HG03432 (cell line): ENCODE measurements around the gene RAB9B.
"Not testable (repeated sequence)": the region's sequence is repeated elsewhere in the genome, so short reads cannot be mapped to it uniquely, and the experiment has no call there.

Experiments
- ATAC-seq: cut with Tn5 transposase; IDR thresholded peaks from one replicate; pipeline ENCODE4 v1.9.1; 2021; ENCODE audit warnings: mild to moderate bottlenecking, moderate library complexity; ENCODE audit not compliant: unreplicated experiment

The RAB9B gene, protein sequence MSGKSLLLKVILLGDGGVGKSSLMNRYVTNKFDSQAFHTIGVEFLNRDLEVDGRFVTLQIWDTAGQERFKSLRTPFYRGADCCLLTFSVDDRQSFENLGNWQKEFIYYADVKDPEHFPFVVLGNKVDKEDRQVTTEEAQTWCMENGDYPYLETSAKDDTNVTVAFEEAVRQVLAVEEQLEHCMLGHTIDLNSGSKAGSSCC

DNA sequence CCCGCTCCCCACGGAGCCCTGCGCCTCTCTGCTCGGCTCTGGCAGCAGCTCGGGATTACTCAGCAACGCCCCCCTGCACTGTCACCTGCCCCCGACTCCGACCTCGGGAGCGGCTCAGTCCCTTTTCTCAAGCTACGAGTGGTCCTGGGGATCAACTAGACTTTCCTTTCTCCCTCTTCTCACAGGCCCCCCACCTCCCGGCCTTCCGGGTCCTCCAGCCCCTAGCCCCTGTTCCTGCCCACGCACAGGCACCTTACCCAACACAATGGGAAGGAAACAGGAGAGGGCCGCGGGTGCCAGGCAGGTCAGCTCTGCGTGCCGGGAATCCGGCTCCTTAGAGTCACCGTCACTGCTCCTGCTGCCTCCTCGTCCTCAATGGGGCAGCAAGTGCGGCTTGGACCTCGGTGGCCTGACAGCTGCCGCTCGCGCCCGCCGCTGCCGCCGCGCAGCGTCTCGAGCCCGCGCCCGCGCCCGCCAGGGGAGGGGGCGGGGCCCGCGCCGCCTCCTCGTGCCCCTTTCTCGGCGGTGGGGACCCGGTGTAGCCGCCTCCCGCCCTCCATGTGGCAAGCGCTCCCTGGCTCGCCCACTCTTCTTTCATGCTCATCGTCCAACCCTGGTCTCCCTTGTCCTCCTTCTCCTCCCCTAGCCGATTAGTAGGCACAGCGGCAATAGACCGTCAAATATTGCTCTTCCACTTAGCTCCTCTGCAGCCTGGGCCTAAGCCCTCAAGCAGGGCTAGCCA is at the start of gene RAB9B:
Gene RAB9B (minus strand): TSS at position 455 of the 742 bp plus-strand sequence. CDS start 6,473 bp downstream, outside the sequence.
- ATAC-seq: peak; percentile 96

DNA sequence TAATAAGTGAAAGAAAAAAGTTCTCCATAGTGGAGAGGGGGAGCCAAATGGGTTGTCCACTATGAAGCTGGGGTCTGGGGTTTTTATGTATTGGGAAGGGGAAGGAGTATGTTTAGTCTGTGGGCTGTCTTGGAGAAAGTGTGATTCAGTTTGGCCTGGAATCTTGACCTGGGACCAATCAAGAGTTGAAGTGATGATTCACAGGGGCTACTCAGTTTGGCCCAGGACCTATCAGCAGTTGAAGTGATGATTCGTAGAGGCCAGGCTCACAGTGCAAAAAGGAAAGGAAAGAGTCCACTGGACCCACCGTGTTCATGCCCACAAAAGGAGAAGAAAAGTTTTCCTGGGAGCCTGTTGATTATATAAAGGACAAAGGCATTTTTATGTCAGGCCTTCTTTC is 47.3 kb upstream of the RAB9B start:
- no peak for ATAC-seq

DNA sequence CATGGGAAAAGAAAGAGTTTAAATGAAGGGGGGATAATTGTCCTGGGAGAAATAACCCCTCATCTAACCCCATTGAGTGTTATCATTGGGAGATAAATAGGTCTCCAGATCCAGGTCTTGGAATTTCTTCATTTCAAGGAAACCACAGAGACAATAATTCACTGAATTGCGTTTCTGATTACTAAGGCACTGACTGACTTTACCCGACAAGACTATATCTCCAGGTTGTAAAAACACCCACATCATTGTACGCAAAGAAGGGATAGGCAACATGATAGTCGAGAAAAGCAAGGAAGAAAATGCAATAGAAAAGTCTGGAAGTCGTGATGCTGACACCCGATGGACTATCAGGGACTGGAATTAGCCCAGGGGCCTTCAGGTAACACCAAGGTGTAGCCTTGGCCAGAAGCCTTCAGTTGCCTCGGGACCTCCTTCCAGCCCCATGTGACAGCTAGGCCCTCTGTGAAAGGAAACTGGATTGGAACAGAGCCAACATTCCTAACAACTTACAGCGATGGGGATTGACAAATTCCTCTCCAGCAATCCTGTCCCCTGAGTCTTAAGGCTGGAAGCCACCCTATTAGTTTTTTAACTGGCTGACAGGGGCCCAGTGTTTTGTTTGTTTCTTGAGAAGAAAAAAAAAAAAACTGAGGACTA is 46.5 kb upstream of the RAB9B start:
- no peak for ATAC-seq

DNA sequence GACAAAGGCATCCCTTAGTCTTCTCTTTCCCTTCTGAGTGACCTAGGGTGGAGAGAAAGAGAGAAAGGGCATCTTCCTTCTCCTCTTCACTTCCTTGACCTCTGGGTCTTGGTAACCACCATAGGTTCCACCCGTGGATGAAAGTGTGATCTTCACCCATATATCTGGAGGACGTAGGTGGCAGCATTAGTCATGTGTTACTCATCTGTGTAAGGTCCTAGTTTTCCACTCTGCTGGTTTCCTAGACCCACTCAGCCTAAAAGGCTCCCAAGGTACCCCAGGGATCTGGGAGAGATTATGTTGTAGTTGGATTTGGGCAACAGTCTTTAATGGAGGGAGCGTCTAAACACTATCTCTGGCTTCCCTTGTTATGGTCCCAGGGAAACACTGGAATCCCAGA is 45.5 kb upstream of the RAB9B start:
- ATAC-seq: no peak

DNA sequence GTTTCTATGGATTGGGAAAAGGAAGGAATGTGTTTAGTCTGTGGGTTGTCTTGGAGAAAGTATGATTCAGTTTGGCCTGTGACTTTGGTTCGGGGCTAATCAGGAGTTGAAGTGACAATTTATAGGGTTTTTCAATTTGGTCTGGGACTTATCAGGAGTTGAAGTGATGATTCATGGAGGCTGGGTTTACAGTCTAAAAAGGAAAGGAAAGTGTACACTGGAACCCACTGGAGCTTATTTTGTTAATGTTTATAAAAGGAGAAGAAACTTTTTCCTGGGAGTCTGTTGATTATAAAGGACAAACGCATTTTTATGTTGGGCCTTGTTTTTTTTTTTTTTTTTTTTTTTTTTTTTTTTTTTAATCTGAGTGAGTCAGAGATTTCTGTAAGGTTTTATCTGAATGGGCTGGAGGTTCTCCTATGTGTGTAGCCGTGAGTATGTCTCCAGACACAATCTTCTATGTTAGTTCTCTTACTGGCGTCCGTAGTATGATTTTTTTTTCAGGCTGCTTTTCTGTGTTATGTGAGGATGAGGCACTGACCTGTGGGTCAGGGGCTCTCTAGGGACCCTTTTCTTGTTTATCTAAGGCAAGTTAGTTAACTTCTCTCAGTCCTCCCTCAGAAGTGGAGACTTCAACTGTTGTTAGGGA is 33.0 kb upstream of the RAB9B start:
- ATAC-seq: no peak

DNA sequence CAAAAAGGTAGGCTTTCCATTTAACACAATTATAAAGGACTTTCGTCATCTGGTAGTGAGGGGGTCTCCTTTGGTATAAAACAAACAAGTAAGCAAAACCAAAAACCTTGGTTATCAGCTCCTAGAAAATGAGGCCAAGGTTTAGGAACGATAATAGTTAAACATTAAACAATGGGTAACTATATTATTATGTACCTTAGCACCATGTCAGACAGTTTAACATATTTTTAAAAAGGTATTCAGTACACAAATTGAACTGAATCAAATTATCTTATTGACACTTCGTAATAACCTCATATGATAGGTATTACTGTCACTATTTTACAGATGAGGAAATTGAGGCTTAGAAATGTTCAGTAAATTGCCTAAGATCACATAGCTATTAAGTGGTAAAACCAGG is 32.1 kb upstream of the RAB9B start:
- ATAC-seq: no peak

DNA sequence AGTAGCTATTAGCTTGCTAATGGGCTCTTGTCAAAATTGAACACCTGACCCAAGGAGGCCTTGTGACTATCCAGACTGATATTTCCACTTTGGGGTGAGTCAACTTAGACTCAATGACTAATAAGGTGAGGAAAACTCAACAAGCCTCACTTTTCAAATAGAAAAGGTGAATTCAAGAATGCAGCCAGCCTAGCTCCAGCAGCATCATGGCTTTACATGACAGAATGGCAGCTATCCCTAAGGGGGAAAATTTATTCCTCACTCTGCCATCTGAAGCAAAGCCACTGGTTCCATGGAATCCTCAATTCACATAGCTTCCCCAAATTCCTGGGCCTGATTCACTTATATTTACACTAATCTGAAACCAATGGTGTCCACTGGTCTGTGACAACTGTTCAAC is 29.1 kb upstream of the RAB9B start:
- ATAC-seq: no peak

DNA sequence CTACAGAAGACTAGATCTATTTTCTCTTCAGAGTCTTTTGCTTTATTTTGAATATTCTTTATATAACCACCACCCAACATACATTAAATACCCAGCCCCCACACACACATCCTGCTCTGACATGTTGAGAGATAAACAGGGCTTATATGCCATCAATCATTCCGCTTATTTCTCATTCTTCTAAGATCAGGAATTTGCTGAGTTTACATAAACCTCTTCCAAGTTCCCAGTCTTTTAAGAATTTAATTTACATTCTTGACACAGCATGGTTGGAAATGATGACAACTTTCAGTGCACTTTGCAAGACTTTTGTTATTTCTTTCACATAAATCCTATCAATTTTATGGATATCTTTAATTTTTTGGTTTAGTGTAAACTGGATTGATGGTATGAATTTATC is 17.5 kb upstream of the RAB9B start:
- no peak for ATAC-seq

DNA sequence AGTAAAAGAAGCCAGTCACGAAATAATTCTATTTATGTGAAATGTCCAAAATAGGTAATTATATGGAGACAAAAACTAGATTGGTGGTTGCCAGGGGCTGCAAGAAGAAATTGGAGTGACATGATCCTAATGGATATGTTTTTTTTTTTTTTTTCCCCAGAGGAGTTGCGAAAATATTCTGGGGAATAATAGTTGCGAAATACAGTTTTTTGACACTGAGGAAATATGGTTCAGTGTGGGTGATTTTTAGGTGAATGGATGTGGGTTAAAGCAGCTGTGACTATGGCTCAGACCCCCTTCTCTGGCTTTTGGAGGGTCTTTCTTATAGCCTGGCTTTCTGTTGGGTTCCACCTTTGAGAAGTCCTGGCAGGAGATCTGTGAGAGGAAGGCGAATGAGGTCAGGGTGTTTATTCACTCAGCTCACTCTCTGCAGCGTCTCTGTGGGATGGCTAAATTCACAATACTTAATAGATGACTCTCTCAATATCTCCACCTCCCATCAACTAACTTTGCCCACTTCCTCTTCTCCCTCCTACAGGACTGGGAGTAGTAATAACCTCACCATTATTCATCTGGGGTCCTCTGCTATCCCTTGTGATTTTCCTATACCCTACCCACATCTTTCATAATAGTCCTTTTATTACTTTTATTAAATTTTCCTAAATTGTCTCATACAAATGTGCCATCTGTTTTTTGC is 15.3 kb upstream of the RAB9B start:
- no peak for ATAC-seq

DNA sequence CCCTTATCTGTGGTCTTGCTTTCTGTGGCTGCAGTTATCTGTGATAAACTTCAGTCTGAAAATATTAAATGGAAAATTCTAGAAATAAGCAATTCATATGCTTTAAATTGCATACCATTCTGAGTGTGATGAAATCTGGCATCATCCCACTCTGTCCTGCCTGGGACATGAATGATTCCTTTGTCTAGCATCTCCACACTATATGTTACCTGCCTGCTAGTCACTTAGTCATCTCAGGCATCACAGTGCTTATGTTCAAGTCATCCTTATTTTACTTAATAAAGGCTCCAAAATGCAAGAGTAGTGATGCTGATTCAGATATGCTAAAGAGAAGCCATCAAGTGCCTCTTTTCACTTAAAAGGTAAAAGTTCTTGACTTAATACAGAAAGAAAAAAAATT is 14.3 kb upstream of the RAB9B start:
- ATAC-seq: no peak

DNA sequence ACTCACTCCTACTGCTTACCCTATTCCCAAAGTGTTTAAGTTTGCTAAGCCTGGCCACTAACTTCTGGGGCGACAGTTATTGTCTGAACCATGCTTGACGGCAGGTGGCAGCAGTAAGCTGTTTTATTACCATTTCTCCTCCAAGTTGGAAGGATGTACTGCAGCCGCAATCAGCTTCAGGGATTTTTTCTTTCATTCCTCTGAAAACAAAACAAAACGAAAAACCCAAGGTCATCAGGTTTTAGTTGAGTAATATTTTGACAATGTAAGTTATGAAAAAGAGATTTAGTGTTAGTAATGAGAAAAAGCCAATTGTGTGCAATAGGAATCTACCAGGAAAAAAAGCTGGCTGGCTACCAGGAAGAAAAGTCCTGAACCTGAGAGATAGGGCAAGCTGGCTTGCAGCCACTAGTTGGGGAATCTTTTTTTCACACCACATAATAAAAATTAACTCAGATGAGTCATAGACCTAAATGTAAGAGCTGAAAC is 13.2 kb upstream of the RAB9B start:
- ATAC-seq: peak; percentile 90

DNA sequence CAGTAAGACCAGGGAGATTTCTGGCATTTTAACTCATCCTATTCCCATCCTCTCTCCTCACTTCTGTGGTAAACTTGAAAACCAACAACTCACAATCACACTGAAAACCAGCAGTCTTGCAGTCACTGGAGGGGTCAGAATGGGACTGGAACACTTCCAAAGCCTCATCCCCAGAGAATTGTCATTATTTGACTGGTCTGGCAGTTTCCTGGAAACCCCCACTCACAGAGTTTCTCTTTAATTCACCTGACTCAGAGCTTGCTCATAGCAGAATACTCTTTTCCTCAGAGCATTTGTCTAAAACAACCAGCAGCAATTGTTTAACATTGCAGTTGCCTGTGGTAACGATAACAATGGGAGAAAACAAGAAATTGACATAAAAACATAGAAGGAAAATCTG is 7.3 kb upstream of the RAB9B start:
- ATAC-seq: no peak

DNA sequence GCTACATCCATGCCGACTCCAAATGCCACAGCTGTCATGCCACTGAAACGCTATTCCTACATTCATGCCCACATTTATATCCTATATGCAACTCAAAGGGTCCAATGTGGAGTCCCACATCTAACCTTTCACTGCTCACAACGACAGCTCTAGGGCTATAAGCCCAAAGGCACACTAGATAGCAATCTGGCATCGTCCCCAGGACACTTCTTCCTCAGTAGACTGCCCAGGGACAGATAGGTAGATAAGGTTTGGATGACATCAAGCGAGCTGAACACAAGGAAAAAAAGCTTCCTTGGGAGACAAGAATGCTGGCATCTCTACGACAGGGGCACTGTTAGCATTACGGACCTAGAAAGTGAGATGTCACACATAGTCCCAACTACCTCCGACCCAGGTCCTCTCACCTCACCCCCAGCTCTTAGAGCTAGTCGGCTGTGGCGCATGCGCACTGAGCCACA is 685 bp downstream of the RAB9B start:
- ATAC-seq: peak; percentile 7

DNA sequence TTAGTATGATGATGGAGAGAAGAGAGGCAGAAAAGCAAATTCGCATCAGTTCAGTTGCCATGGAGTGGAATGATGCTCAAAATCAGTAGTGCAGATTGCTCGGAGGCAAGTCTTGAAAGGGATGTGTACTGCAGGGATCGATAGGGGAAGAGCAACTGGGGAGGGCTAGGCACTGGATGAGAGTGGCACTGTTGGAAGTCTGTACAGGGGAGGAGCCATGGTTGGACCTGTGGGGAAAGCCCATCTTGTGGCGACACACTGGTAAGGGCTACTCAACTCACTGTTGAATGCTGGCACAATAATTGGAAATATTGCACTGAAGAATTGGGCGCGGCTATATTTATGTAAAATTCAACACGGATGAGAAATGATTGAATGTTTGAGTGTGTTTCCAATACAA is 1.2 kb downstream of the RAB9B start:
- ATAC-seq: no peak

DNA sequence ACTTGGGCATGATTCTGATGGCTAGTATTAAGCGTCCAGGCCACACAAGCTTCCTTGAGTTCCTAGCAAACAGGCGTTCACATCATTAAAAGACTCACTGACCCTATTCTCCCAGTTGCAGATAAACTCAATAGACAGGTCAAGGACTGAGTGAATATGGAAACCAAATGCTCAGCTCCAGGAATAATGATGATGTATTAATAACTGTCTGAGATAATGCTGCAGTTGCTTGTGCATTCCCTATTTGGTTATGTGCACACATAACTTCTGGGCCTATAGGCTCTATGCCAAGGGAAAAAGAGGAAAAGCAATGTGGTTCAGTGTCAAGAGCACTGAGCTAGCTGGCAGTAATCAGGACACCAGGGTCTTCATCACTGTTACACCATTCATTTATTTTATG is 3.5 kb downstream of the RAB9B start:
- no peak for ATAC-seq

DNA sequence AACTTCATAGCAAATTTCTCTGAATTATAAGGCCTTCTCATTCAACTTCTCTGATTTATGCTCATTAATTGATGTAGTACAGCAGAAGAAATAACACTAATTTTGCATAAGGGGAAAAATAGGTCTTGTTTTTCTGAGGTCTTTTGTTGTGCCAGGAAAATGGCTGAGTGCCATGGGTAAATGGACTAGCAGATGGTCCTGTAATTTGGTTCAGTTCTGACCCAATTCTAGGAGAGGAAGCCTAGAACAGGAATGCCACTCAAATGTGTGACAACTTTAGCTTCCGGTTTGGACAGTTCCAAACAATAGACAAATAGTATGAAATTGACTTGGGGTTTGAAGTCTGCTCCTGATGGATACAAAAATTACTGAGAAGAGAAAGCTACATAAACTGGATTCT is 6.2 kb downstream of the RAB9B start:
- ATAC-seq: no peak

DNA sequence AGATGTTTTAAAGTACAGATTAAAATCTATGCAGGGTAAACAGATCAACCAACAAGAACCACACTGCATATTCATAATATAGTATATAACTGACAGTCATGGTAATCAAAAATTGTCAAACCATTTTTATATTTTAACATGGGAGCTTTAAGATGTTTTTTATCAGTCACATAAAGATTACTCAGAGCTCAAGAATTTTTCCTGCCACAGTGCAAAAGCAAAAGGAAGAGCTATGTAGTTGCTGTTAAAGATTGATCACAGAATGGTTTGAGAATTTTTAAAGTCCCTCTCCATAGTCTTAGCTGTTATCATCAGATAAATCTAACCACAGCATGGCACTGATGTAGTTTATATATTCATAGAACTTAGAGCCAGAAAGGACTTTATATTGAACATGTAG is 8.5 kb downstream of the RAB9B start:
- no peak for ATAC-seq

DNA sequence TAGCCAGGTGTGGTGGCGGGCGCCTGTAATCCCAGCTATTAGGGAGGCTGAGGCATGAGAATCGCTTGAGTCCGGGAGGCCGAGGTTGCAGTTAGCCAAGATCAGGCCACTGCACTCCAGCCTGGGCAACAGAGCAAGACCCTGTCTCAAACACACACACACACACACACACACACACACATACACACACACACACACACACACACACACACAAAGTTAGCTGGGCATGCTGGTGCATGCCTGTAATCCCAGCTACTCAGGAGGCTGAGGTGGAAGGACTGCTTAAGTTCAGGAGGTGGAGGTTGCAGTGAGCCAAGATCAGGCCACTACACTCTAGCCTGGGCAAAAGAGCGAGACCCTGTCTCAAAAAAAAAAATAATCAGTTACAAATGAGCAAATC is 11.3 kb downstream of the RAB9B start:
- ATAC-seq: not testable (repeated sequence)

DNA sequence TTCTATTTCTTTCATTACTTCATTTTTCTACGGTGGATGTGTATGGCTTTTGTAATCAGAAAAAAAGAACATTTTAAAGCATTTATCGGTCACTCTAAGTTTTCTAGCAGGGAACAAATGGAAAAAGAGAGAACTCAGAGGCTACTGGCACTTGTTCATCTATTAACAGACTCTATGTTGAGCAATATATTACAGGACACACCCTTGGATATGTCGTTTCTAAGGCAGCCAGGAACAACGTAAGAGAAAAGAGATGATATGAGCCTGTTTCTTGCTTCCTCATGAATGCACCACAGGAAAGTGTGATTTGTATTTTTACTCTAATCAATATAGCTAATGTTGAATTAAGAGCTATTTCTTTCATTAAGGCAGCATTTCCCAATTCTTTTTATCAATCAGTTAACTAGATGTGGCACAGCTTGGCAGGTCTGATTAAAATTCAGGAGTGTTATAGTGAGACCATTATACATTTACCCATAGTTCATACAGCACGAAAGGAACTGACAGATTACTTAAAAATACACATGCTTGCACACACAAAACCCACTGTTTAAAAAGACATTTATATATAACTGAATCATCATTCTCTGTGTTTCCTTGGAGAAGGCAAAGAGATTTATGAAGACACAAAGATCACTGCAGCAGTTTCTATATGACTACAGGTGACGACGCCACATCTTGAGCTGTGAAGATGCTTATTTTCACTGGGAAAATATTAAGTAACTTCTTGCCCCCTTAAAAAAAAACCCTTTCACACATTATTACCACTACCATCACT is 13.0 kb downstream of the RAB9B start:
- ATAC-seq: no peak

DNA sequence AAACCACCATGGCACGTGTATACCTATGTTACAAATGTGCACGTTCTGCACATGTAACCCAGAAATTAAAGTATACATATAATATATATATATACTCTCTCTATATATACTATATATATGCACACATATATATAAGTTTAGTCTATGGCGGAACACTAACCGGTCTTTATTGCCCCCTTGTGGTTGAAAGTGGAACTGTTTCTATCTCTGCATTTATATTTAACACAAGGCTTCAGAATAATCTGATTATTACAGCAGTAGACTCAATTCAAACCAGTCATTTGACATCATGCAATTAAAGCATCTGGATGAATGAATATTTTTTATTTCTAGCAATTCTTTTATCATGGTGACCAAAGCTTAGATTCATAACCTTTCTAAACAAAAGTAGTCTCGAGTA is 14.6 kb downstream of the RAB9B start:
- ATAC-seq: no peak
